ENCODE results near the gene ARHGAP32.

ARHGAP32 gene

DNA sequence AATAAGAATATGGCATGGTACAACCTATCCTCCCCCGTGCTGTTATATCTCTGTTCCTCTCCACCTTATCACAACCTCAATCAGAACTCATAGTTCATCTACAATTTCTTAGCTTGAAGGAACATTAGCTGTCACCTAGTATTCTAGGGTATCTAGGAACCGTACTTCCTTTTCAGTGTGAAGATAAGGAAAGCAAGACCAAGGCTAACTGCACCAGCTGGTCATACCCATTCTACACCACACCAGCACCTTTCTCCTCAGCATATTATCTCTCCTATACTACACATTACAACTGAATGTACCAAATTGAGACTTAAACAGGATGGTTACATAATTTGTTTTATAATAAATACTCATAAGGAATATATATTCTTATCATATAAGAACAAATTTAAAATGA, 73.1 kb downstream of the ARHGAP32 start:
- Histone ChIP-seq H3K9me3 (ENCODE audit: control insufficient read depth, low read length) (no peaks in the 10 kb centered on the region), H3K27ac (ENCODE audit: insufficient read depth, low read length, poor library complexity, severe bottlenecking) (no peak overlapping the region), H3K4me1 (ENCODE audit: control insufficient read depth, insufficient read depth, low read length, poor library complexity, severe bottlenecking) (no peaks in the 10 kb centered on the region), H3K27me3 (replicated peaks; ENCODE audit: control insufficient read depth, insufficient read depth, low read length, poor library complexity, severe bottlenecking) (peaks cover 2% of the 10 kb centered on the region), H3K36me3 (ENCODE audit: control insufficient read depth, insufficient read depth, low read length) (no peaks in the 10 kb centered on the region), H3K4me3 (ENCODE audit: insufficient read depth, low read depth, low read length, poor library complexity, severe bottlenecking) (no peak overlapping the region)
- no peak for DNase-seq

DNA sequence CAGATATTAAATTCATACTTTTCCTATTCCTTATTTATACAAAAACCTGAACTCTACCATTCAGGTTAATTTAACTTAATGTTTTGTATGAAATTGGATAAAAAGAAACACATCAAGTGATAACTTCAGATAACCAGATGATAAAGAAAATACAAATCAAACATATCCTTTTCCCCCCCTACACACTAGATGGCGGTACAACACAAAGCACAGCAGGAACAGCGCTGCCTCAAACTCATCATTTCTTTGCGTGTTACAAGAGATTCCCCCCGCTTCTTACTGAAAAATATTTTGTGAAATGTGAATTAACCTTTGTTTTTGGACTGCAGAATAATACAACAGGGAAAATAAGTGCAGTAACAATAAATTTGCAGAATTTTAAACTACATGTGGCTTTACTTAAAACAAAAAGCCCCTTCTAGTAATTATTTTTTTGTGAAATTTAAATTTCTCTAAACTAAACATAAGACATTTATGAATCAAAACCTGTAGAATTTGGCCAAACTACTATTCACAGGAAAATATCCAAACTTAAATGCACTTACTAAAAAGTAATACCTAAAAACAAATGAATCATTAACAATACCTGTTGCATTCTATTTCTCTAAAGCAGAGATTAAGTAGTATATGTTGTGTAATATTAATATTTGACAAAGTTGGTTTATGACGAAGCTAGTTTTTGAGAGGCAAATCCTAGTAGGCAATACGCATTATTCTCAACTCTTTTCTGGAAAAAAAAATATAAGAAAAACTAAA, 74.4 kb downstream of the ARHGAP32 start:
- Histone ChIP-seq H3K4me3 (ENCODE audit: insufficient read depth, low read depth, low read length, poor library complexity, severe bottlenecking) (no peak overlapping the region), H3K27me3 (replicated peaks; ENCODE audit: control insufficient read depth, insufficient read depth, low read length, poor library complexity, severe bottlenecking) (peaks cover 2% of the 10 kb centered on the region), H3K9me3 (ENCODE audit: control insufficient read depth, low read length) (no peaks in the 10 kb centered on the region), H3K4me1 (ENCODE audit: control insufficient read depth, insufficient read depth, low read length, poor library complexity, severe bottlenecking) (no peaks in the 10 kb centered on the region), H3K27ac (ENCODE audit: insufficient read depth, low read length, poor library complexity, severe bottlenecking) (no peak overlapping the region), H3K36me3 (ENCODE audit: control insufficient read depth, insufficient read depth, low read length) (no peaks in the 10 kb centered on the region)
- peak in 1 of 3 donors; percentile 6 for DNase-seq

DNA sequence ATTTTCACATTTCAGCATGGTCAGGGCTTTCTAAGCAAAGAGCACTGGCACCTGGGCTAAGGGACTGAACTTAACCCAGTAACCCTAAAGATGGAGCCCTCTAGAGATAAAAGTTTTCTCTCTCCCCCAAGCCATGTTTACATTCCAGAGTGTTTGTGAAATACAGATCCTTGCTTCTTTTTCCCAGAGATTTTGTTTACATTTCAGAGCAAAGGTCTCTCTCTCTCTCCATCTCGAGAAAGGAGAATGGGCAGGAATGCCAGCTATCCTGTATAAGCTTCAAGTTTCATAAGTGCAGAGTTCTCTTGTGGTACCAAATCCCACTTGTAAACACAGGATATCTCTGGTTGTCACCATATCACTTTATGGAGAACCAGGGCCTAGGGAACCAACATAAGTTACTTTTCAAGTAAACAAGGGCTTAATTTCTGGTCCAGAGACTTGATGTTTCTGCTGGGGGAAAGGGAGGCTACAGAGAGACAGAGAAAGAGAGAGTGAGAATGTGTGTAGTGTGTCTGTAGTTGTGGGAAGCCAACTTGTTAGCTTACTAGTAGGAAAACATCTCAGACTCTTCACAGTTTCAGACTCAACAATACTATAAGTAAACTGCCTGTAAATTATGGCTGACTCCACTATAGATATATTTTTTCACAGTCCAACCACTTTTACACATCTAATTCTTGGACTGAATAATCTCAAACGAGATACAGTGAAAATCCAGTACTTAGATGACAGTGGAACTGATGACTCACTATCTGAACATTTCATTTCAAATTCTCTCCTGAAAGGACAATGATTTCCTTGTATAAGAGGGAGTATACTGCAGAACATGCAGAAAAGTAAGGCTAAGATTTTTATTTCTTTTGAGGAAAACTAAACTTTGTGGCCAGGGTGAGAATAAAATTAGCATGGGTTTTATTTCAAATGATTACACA, 76.2 kb downstream of the ARHGAP32 start:
- Histone ChIP-seq H3K27me3 (replicated peaks; ENCODE audit: control insufficient read depth, insufficient read depth, low read length, poor library complexity, severe bottlenecking) (peaks cover 2% of the 10 kb centered on the region), H3K36me3 (ENCODE audit: control insufficient read depth, insufficient read depth, low read length) (no peaks in the 10 kb centered on the region), H3K9me3 (ENCODE audit: control insufficient read depth, low read length) (no peaks in the 10 kb centered on the region), H3K4me1 (ENCODE audit: control insufficient read depth, insufficient read depth, low read length, poor library complexity, severe bottlenecking) (no peaks in the 10 kb centered on the region), H3K27ac (ENCODE audit: insufficient read depth, low read length, poor library complexity, severe bottlenecking) (no peak overlapping the region), H3K4me3 (ENCODE audit: insufficient read depth, low read depth, low read length, poor library complexity, severe bottlenecking) (no peak overlapping the region)
- no peak for DNase-seq

DNA sequence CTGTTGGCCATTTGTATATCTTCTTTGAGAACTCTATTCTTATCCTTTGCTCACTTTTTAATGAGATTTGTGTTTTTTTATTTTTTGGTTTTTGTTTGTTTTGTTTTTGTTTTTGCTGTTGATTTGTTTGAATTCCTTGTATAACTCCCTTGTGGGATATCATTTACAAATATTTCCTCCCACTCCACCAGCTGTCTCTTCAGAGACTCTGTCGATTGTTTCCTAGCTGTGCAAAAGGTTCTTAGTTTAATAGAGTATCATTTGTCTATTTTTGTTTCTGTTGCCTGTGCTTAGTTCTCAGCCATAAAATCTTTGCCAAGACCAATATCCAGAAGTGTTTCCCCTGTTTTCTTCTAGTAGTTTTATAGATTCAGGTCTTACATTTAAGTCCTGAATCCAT, 82.4 kb downstream of the ARHGAP32 start:
- no peaks in the 10 kb centered on the region for H3K9me3 ChIP-seq (ENCODE audit: control insufficient read depth, low read length)
- no peaks in the 10 kb centered on the region for H3K36me3 ChIP-seq (ENCODE audit: control insufficient read depth, insufficient read depth, low read length)
- H3K4me1 ChIP-seq (ENCODE audit: control insufficient read depth, insufficient read depth, low read length, poor library complexity, severe bottlenecking) = no peaks in the 10 kb centered on the region
- H3K4me3 ChIP-seq (ENCODE audit: insufficient read depth, low read depth, low read length, poor library complexity, severe bottlenecking) = no peak overlapping the region
- H3K27me3 ChIP-seq (replicated peaks; ENCODE audit: control insufficient read depth, insufficient read depth, low read length, poor library complexity, severe bottlenecking) = no peaks in the 10 kb centered on the region
- H3K27ac ChIP-seq (ENCODE audit: insufficient read depth, low read length, poor library complexity, severe bottlenecking) = no peak overlapping the region
- DNase-seq = no peak

DNA sequence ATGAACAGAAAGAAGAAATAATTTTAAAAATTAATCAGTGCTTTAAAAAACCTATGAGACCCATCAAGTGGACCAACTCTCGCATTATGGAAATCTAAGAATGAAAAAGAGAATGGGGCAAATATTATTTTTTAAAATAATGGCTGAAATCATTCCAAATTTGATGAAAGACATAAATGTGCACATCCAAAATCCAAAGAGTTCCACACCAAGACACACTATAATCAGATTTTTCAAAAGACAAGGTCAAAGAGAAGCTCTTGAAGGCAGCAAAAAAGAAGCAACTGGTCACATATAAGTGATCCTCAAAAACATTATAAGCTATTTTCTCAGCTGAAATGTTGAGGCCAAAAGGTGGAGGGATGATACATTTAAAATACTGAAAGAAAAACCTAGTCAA, 85.3 kb downstream of the ARHGAP32 start:
- Histone ChIP-seq H3K4me1 (ENCODE audit: control insufficient read depth, insufficient read depth, low read length, poor library complexity, severe bottlenecking) (no peaks in the 10 kb centered on the region), H3K9me3 (ENCODE audit: control insufficient read depth, low read length) (no peaks in the 10 kb centered on the region), H3K4me3 (ENCODE audit: insufficient read depth, low read depth, low read length, poor library complexity, severe bottlenecking) (no peak overlapping the region), H3K27ac (ENCODE audit: insufficient read depth, low read length, poor library complexity, severe bottlenecking) (no peak overlapping the region), H3K27me3 (replicated peaks; ENCODE audit: control insufficient read depth, insufficient read depth, low read length, poor library complexity, severe bottlenecking) (no peaks in the 10 kb centered on the region), H3K36me3 (ENCODE audit: control insufficient read depth, insufficient read depth, low read length) (no peaks in the 10 kb centered on the region)
- no peak for DNase-seq

DNA sequence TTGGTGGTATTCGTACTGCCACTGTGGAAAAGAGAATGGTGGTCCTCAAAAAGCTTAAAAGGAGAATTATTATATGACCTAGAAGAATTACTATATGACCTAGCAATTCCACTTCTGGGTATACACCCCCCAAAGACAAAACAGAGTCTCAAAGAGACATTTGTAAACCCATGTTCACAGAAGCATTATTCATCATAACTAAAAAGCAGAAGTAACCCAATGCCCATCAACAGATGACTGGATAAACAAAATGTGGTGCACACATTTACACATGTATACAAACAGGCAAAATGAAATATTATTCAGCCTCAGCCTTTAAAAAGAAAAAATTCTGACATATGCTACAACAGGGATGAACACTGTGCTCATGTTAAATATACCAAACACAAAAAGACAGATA, 89.4 kb downstream of the ARHGAP32 start:
- Histone ChIP-seq H3K27me3 (replicated peaks; ENCODE audit: control insufficient read depth, insufficient read depth, low read length, poor library complexity, severe bottlenecking) (no peaks in the 10 kb centered on the region), H3K4me1 (ENCODE audit: control insufficient read depth, insufficient read depth, low read length, poor library complexity, severe bottlenecking) (no peaks in the 10 kb centered on the region), H3K9me3 (ENCODE audit: control insufficient read depth, low read length) (no peaks in the 10 kb centered on the region), H3K27ac (ENCODE audit: insufficient read depth, low read length, poor library complexity, severe bottlenecking) (no peak overlapping the region), H3K4me3 (ENCODE audit: insufficient read depth, low read depth, low read length, poor library complexity, severe bottlenecking) (no peak overlapping the region), H3K36me3 (ENCODE audit: control insufficient read depth, insufficient read depth, low read length) (no peaks in the 10 kb centered on the region)
- DNase-seq = no peak

DNA sequence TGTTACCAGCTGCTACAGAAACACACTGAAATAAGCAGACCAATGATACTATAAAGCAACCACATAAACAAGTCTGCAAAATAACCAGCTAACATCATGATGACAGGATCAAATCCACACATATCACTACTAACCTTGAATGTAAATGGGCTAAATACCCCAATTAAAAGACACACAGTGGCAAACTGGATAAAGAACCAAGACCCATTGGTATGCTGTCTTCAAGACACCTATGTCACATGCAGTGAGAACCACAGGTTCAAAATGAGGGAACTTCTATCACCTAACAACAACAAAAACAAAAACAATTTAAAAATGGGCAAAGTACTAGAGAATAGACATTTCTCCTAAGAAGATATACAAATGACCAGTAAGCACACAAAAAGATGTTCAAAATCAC, 89.9 kb downstream of the ARHGAP32 start:
- Histone ChIP-seq H3K36me3 (ENCODE audit: control insufficient read depth, insufficient read depth, low read length) (no peaks in the 10 kb centered on the region), H3K27me3 (replicated peaks; ENCODE audit: control insufficient read depth, insufficient read depth, low read length, poor library complexity, severe bottlenecking) (no peaks in the 10 kb centered on the region), H3K4me3 (ENCODE audit: insufficient read depth, low read depth, low read length, poor library complexity, severe bottlenecking) (no peak overlapping the region), H3K27ac (ENCODE audit: insufficient read depth, low read length, poor library complexity, severe bottlenecking) (no peak overlapping the region), H3K4me1 (ENCODE audit: control insufficient read depth, insufficient read depth, low read length, poor library complexity, severe bottlenecking) (no peaks in the 10 kb centered on the region), H3K9me3 (ENCODE audit: control insufficient read depth, low read length) (no peaks in the 10 kb centered on the region)
- DNase-seq = no peak

DNA sequence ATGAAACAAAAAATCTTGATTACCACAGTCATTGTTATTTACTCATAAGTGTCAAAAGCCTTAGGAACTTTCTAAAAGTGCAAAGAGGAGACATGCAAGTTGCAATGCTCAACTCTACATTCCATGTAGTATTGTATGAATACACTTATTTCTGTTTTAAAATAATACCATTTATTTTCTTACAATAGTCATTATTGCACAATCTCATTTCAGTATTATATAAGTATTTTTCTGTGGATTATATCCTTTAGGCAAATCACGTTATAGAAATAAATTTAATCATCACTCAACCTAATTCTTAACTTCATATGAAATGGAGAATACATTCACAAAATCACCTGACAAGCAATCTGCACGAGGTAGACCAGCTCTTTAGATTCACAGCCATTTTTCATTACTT, 98.8 kb downstream of the ARHGAP32 start:
- no peak for DNase-seq
- H3K4me3 ChIP-seq (ENCODE audit: insufficient read depth, low read depth, low read length, poor library complexity, severe bottlenecking) = no peak overlapping the region
- no peaks in the 10 kb centered on the region for H3K27me3 ChIP-seq (replicated peaks; ENCODE audit: control insufficient read depth, insufficient read depth, low read length, poor library complexity, severe bottlenecking)
- no peak overlapping the region for H3K27ac ChIP-seq (ENCODE audit: insufficient read depth, low read length, poor library complexity, severe bottlenecking)
- H3K36me3 ChIP-seq (ENCODE audit: control insufficient read depth, insufficient read depth, low read length) = no peaks in the 10 kb centered on the region
- no peaks in the 10 kb centered on the region for H3K9me3 ChIP-seq (ENCODE audit: control insufficient read depth, low read length)
- H3K4me1 ChIP-seq (ENCODE audit: control insufficient read depth, insufficient read depth, low read length, poor library complexity, severe bottlenecking) = no peaks in the 10 kb centered on the region

DNA sequence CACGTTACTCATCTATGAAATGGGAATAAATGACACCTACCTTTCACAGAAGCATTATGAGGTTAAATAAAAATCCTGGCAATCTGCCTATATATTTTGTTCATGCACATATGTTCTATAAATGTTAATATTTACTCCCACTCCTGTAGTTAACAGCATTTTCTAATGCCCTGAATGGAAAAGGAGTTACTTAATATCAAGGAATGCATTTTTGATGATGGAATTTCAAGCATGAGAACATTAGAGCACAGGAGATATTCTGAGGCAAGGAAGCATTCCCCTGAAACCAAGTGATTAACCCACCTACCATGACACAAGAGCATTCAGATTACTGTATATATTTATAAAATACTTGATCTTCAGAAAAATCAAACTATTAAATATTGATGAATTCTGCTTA, 102.1 kb downstream of the ARHGAP32 start:
- H3K4me3 ChIP-seq (ENCODE audit: insufficient read depth, low read depth, low read length, poor library complexity, severe bottlenecking) = no peak overlapping the region
- DNase-seq = no peak
- H3K4me1 ChIP-seq (ENCODE audit: control insufficient read depth, insufficient read depth, low read length, poor library complexity, severe bottlenecking) = no peaks in the 10 kb centered on the region
- no peak overlapping the region for H3K27ac ChIP-seq (ENCODE audit: insufficient read depth, low read length, poor library complexity, severe bottlenecking)
- H3K27me3 ChIP-seq (replicated peaks; ENCODE audit: control insufficient read depth, insufficient read depth, low read length, poor library complexity, severe bottlenecking) = no peaks in the 10 kb centered on the region
- H3K36me3 ChIP-seq (ENCODE audit: control insufficient read depth, insufficient read depth, low read length) = no peaks in the 10 kb centered on the region
- no peaks in the 10 kb centered on the region for H3K9me3 ChIP-seq (ENCODE audit: control insufficient read depth, low read length)

DNA sequence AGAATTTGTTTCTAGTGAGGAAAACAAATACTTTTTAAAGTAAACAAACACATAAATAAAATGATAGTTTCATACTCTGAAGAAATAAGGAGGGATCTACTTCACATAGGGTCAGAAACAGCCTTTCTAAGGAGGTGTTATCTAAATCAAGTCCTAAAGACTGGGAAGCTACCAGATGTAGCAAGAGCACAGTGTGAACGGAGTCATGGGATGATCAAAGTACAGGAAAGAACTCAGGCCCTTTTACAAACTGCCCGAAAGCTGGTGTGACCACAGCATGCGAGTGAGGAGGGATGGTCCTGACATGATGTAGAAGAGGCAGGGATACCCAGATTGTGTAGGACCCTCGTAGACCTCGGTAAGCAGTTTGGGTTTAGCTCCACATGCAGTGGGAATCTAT, 102.8 kb downstream of the ARHGAP32 start:
- Histone ChIP-seq H3K4me1 (ENCODE audit: control insufficient read depth, insufficient read depth, low read length, poor library complexity, severe bottlenecking) (no peaks in the 10 kb centered on the region), H3K36me3 (ENCODE audit: control insufficient read depth, insufficient read depth, low read length) (no peaks in the 10 kb centered on the region), H3K27me3 (replicated peaks; ENCODE audit: control insufficient read depth, insufficient read depth, low read length, poor library complexity, severe bottlenecking) (no peaks in the 10 kb centered on the region), H3K4me3 (ENCODE audit: insufficient read depth, low read depth, low read length, poor library complexity, severe bottlenecking) (no peak overlapping the region), H3K27ac (ENCODE audit: insufficient read depth, low read length, poor library complexity, severe bottlenecking) (no peak overlapping the region), H3K9me3 (ENCODE audit: control insufficient read depth, low read length) (no peaks in the 10 kb centered on the region)
- DNase-seq = no peak
